IMR-90 (cell line): Measurements from ENCODE around the gene NKAIN1. TPM values are rescaled to one million over a fixed set of nuclear protein-coding genes. Genes with fewer than 3 reads are reported as not detected.
"Not testable (repeated sequence)": the region's sequence is repeated elsewhere in the genome, so short reads cannot be mapped to it uniquely, and the experiment has no call there.

Experiments
- ATAC-seq: fragments of 200-7000 bp; cut with Tn5 transposase; 2 replicates; pipeline ENCODE4 v1.9.1; 2020; ENCODE audit warnings: low read depth, mild to moderate bottlenecking, moderate library complexity
- BruUV-seq: library from RNA; stranded (reverse); fragments of 400-500 nt; replicated peaks from 2 replicates; lab custom pipeline; 2021; lab: Mats Ljungman, UMichigan
- CTCF ChIA-PET: fragments of 300-600 bp; formaldehyde crosslinking; extraction: SDS; loops from one replicate; lab custom pipeline; 2021; ENCODE audit warnings: antibody characterized with exemption; lab: Yijun Ruan, JAX
- POLR2A ChIA-PET: fragments of 300-600 bp; sonication (Branson Sonifier 250); formaldehyde crosslinking; loops from one replicate; lab custom pipeline; 2022; ENCODE audit warnings: antibody characterized with exemption; ENCODE audit not compliant: unreplicated experiment; lab: Charles Lee
- DNase-seq: peaks from one replicate; pipeline ENCODE4 v3.0.0; 2013
- H2AFZ ChIP-seq: replicated peaks from 2 replicates; pipeline ENCODE3; 2013; ENCODE audit warnings: low read length, mild to moderate bottlenecking; ENCODE audit not compliant: poor library complexity
- H2AK5ac ChIP-seq: 2 replicates; pipeline ENCODE4 v1.6.1; 2013; ENCODE audit warnings: low read depth, low read length, inconsistent platforms
- H2AK9ac ChIP-seq: replicated peaks from 2 replicates; pipeline ENCODE3; 2013; ENCODE audit warnings: mild to moderate bottlenecking, low read depth, low read length, moderate library complexity; ENCODE audit not compliant: poor library complexity
- H2BK120ac ChIP-seq: 2 replicates; pipeline ENCODE4 v1.6.1; 2013; ENCODE audit warnings: low read depth, low read length, inconsistent platforms
- H2BK15ac ChIP-seq: 3 replicates; pipeline ENCODE4 v1.6.1; 2013; ENCODE audit warnings: low read depth, low read length, inconsistent platforms
- H2BK20ac ChIP-seq: 2 replicates; pipeline ENCODE4 v1.6.1; 2013; ENCODE audit warnings: low read depth, mild to moderate bottlenecking, inconsistent platforms, low read length, moderate library complexity
- H2BK5ac ChIP-seq: 2 replicates; pipeline ENCODE4 v1.6.1; 2013; ENCODE audit warnings: mild to moderate bottlenecking, low read depth, low read length, inconsistent platforms; ENCODE audit not compliant: poor library complexity, severe bottlenecking
- H3K14ac ChIP-seq: replicated peaks from 2 replicates; pipeline ENCODE4 v1.6.1; 2013; ENCODE audit warnings: low read depth, low read length, inconsistent platforms
- H3K18ac ChIP-seq: 2 replicates; pipeline ENCODE4 v1.6.1; 2013; ENCODE audit warnings: low read depth, low read length, control low read depth
- H3K23ac ChIP-seq: 2 replicates; pipeline ENCODE4 v1.6.1; 2013; ENCODE audit warnings: low read depth, low read length, inconsistent platforms
- H3K27ac ChIP-seq: 2 replicates; pipeline ENCODE4 v1.5.1; 2013; ENCODE audit warnings: mild to moderate bottlenecking, control low read depth, low read length; ENCODE audit not compliant: insufficient read depth
- H3K27me3 ChIP-seq: 2 replicates; pipeline ENCODE4 v1.6.1; 2013; ENCODE audit warnings: low read length; ENCODE audit not compliant: control insufficient read depth, insufficient read depth
- H3K36me3 ChIP-seq: 2 replicates; pipeline ENCODE4 v1.6.1; 2013; ENCODE audit warnings: low read length, mixed read lengths; ENCODE audit not compliant: control insufficient read depth, insufficient read depth
- H3K4ac ChIP-seq: 2 replicates; pipeline ENCODE4 v1.6.1; 2013; ENCODE audit warnings: low read depth, low read length, inconsistent platforms
- H3K4me1 ChIP-seq: 2 replicates; pipeline ENCODE4 v1.6.1; 2013; ENCODE audit warnings: low read length, mixed read lengths; ENCODE audit not compliant: control insufficient read depth, insufficient read depth
- H3K4me2 ChIP-seq: 2 replicates; pipeline ENCODE4 v1.6.1; 2013; ENCODE audit warnings: low read depth, mild to moderate bottlenecking, control low read depth, low read length, moderate library complexity
- H3K4me3 ChIP-seq: 2 replicates; pipeline ENCODE4 v1.5.1; 2013; ENCODE audit warnings: low read depth, mild to moderate bottlenecking, control low read depth, low read length, moderate library complexity; ENCODE audit not compliant: insufficient read depth
- H3K56ac ChIP-seq: 2 replicates; pipeline ENCODE4 v1.6.1; 2013; ENCODE audit warnings: low read length, inconsistent platforms; ENCODE audit not compliant: insufficient read depth; ENCODE audit errors: extremely low read depth
- H3K79me1 ChIP-seq, 2 experiments: 2 replicates each; pipeline ENCODE4 v1.6.1; 2013; ENCODE audit warnings: low read length in 2 of 2, inconsistent platforms in 1 of 2, low read depth in 1 of 2
- H3K9ac ChIP-seq: 2 replicates; pipeline ENCODE4 v1.6.1; 2013; ENCODE audit warnings: low read depth, low read length, control low read depth
- H3K9me1 ChIP-seq: 2 replicates; pipeline ENCODE4 v1.6.1; 2013; ENCODE audit warnings: low read length, inconsistent platforms; ENCODE audit not compliant: insufficient read depth
- H3K9me3 ChIP-seq: 2 replicates; pipeline ENCODE4 v1.6.1; 2013; ENCODE audit warnings: low read length; ENCODE audit not compliant: control insufficient read depth, insufficient read depth
- H4K20me1 ChIP-seq: 2 replicates; pipeline ENCODE4 v1.6.1; 2013; ENCODE audit warnings: low read length, inconsistent platforms; ENCODE audit not compliant: insufficient read depth
- H4K5ac ChIP-seq: 2 replicates; pipeline ENCODE4 v1.6.1; 2013; ENCODE audit warnings: mild to moderate bottlenecking, low read depth, low read length, control low read depth
- H4K8ac ChIP-seq, 2 experiments: 2 replicates each; pipeline ENCODE4 v1.6.1; 2013; ENCODE audit warnings: low read depth in 2 of 2, low read length in 2 of 2, control low read depth in 1 of 2, inconsistent platforms in 1 of 2
- H4K91ac ChIP-seq: 2 replicates; pipeline ENCODE4 v1.6.1; 2013; ENCODE audit warnings: low read depth, low read length, inconsistent platforms; ENCODE audit not compliant: insufficient read depth
- WGBS, 2 experiments: methylation state at CpG; one replicate each; pipeline versions ENCODE4 v1.1.5 to v1.1.7; 2013; ENCODE audit warnings: missing lambda C conversion rate in 2 of 2; ENCODE audit not compliant: insufficient read length in 1 of 2; ENCODE audit errors: extremely low coverage in 2 of 2; 5-methylcytosine and 5-hydroxymethylcytosine counted together
- dilution Hi-C: fragments of 300-500 bp; cut with HindIII; formaldehyde crosslinking; loops from one replicate; pipeline ENCODE4 v1.14.3; 2018; ENCODE audit warnings: low sequenced_read_pairs; ENCODE audit not compliant: unreplicated experiment
- in situ Hi-C: fragments of 300-500 bp; cut with MboI; formaldehyde crosslinking; loops from 3 replicates; pipeline ENCODE4 v1.14.3; 2019; ENCODE audit warnings: low sequenced_read_pairs, inconsistent platforms, mixed read lengths
- intact Hi-C: fragments of 100-400 bp; cut with micrococcal nuclease; formaldehyde crosslinking; loops from 2 replicates; pipeline ENCODE4 v1.10.0; 2022
- polyA plus RNA-seq, 3 experiments: library from polyadenylated mRNA; depleted of rRNA; stranded (reverse); fragments of >200 nt; gene quantifications; 2 replicates each; pipeline ENCODE4 v1.2.3, GENCODE V29; 2012; ENCODE audit warnings: low replicate concordance in 1 of 3
- total RNA-seq: library from RNA; depleted of rRNA; stranded (reverse); fragments of >200 nt; gene quantifications from 2 replicates; pipeline ENCODE4 v1.2.3, GENCODE V29; 2012

NKAIN1 gene
- total and polyA plus RNA-seq, 2 of the 4 experiments (the other 2 are of a cell fraction), result under 0.01 to 0.09 TPM

GRCh38 chr1:31137873-31138272 lies 101.8 kb downstream of the NKAIN1 start:
- H3K9me3 ChIP-seq, H2BK5ac ChIP-seq, CTCF ChIA-PET, H4K91ac ChIP-seq, H3K27ac ChIP-seq, DNase-seq, intact Hi-C loops, H3K4me2 ChIP-seq, H3K56ac ChIP-seq, BruUV-seq, H3K23ac ChIP-seq, H2AFZ ChIP-seq, H4K8ac ChIP-seq, POLR2A ChIA-PET, dilution Hi-C loops, H2AK5ac ChIP-seq, H3K9me1 ChIP-seq, ATAC-seq, in situ Hi-C loops, H3K79me1 ChIP-seq, H3K27me3 ChIP-seq, H3K4me1 ChIP-seq, H3K4me3 ChIP-seq, H3K9ac ChIP-seq, H3K18ac ChIP-seq, H2BK15ac ChIP-seq, H3K4ac ChIP-seq, H2BK20ac ChIP-seq, H4K5ac ChIP-seq, H4K20me1 ChIP-seq, H2AK9ac ChIP-seq, H3K36me3 ChIP-seq, H3K14ac ChIP-seq, H2BK120ac ChIP-seq: not testable (repeated sequence)
- no CpG with 5 or more reads among the region's 3 CpGs for WGBS, 2 experiments
